Skin of body (tissue), 2 donors: Measurements from ENCODE around the gene POU3F1. TPM values are rescaled to one million over a fixed set of nuclear protein-coding genes. Genes with fewer than 3 reads are reported as not detected.
A peak's percentile ranks its signal among the peaks of the same experiment; 100 is the strongest.

Experiments used
- DNase-seq: peaks from one replicate; lab custom pipeline; 2025; lab: John Stamatoyannopoulos, UW
- total RNA-seq: library from RNA; depleted of rRNA; stranded (reverse); fragments of >200 nt; gene quantifications from one replicate; pipeline ENCODE4 v1.2.3, GENCODE V29; 2014

The POU3F1 gene
- total RNA-seq: 3.6 TPM

DNA sequence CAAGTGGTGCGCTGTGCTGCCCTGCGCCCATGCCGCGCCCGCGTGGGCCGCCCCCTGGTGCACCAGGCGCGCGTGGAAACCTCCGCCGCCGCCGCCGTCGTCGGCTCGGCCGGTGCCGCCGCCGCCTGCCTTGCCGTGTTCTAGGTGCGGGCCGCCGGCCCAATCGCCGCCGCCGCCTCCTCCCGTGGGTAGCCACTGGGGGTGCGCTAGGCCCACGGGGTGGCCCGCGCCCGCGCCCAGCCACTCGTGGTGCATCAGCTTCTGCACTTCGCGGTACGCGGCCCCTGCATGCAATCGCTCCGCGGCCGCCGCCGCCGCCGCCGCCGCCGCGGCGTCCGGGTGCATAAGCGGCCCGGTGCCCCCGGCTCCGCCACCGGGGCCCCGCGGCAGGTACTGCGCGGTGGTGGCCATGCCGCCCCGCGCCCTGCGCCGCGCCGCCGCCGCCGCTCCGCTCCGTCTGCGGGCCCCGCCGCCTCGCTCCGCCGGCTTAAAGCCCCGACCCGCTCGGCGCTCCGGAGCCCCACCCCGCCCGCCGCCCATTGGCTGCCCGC lies at the start of gene POU3F1:
POU3F1 (minus strand) TSS at position 461 of the 551 bp plus-strand sequence; CDS start at position 411, 50 bp downstream.
- DNase-seq: no peak

DNA sequence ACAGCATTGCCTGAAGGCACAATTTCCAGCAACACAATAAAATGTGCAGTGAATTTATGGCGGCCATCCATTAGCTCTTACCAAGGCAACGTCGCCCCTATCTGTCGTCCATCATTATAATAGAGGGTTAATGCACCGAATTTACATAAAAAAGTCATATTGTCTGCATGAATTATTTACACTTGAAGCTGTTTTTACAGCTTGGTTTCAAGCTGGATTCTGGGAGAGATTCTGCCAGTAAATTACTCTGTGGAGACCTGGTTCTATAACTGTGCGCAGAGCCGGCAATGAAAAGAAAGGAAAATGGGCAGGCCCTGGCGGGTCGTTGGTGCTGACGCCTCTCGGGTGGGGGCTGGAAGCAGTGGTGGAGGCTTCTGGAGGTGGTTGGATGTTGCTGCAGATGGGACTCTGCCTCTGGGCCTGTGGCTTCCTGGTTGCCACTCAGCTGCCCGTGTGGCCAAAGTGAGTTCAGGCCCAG lies 48.9 kb upstream of the POU3F1 start:
- DNase-seq: no peak

DNA sequence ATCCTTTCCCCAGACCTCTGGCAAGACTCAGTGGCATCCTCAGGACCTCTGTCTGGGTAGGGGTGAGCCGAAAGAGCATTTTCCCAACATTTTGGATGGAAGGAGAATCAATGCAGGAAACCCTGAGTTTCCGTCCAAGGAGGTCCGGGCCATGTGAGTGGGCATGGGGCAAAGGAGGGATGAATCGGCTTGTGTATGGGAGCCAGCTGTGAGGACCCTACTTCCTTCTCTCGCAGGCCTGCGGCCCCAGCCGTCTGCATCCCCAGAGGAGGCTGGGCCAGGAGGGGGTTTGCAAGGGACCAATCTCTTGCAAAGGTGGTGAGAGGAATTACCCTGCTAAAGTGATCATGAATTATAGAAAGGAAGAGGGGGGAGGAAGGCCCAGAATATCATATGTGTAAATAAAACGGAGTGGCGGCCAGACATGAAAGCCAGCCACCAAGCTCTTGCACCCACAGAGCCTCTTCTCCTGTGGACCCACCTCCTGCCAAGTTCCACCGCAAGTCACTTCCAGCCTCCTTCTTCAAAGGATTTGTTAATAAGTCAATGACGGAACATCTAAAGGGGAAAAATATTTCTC lies 48.2 kb upstream of the POU3F1 start:
- DNase-seq: no peak

DNA sequence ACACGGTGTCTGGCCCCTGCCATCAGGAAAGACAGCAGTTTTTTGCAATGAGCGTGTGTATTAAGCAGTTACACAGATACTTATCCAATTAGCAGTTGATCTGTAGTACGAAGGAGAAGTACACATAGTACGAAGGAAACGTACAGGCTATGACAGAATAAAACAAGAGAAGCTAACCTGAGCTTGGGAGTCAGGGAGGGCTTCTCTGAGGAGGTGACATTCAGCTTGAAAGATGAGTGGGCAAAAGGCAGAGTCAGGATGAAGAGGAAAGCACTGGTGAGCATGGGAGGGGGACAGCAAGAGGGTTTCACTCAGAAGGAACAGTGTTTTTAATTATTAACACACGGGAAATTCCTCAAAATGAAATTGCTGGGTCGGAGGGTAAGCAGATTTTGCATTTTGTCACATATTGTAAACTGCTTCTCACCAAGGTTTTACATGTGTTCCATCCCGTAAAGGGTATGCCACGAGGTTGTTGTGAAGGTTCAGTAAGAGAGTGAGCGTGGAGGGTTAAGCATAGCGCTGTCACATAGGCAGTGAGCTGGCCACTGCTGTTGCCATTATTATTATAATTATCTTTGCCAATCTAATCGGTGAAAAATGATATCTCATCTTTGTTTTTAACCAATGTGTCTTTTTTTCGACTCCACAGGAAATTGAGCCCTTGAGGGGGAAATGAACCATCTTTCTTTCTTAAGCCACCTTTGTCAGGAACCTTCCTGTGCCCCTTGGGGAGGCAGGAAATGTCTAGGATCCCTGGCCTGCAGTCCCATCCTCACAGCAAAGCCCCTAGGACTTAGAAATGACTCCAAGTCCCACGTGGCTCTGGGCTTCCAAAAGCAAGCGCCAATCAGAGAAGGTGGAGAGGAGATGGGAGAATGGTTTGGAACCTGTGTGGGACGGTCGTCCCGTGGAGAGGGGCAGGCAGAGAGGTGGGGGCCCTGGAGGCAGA lies 47.3 kb upstream of the POU3F1 start:
- DNase-seq: no peak

DNA sequence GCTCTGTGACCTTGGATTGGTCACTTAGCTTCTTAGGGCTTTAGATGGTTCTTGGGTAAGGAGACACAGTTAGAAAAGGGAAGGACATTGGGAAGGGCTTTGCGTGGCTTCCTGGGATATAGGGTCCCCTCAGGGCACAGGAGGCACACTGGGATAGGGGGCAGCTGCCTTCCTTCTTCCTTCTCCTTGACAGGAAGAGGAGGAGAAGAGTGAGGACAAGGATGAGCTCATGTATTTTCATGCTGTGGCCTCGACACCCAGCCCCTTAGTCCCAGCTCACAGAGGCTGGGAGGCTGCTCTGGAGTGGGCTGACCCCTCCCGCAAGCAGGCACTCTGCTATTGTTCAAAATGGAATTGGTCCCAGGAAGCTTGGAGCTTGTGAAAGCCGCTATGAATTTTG lies 45.7 kb upstream of the POU3F1 start:
- DNase-seq: no peak

DNA sequence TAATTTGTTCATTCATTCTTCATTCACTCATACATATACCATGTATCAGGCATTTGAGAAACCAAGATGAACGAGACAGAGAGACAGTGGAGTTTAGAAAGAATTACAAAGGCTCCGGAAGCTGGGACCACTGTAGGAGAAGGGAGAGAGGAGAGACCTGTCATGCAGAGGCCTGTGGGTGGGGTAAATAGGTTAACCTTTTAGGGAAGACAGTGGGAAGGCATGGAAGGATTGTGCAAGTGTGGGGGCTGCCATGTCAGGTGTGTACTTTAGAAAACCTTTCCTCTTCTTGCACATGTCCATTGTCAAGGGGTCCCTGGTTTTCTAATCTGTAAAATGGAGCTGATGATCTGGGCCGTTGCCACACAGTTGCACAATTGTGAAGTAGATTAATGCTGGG lies 44.2 kb upstream of the POU3F1 start:
- no peak for DNase-seq

DNA sequence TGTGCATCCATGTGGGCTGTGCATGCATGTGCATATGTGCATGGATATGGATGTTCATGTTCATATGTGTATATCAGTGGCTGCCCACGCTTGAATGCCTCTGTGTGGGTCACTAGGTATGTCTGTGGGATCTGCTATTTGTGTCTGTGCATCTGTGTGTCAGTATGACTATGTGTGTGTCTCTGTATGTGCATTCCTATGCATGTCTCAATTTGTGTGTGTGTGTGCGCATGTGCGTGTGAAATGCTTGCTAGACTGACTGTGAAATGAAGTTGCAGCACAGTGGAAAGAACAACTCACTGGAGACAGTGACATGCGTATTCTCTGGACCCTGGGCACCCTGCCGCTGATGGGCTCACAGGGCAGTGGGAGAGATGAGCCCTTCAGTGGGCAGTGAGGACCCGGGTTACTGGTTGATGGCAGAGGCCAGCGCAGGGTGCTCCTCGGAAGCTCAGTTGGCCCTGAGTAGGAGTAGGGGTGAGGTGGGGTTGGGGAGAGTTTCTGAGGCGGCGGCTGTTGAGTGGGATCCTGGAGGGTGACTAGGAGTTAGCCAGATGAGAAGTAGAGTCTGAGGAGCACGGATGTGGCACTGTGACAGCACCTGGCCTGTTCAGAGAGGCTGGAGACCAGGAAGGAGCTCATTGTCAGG lies 43.2 kb upstream of the POU3F1 start:
- DNase-seq: no peak

DNA sequence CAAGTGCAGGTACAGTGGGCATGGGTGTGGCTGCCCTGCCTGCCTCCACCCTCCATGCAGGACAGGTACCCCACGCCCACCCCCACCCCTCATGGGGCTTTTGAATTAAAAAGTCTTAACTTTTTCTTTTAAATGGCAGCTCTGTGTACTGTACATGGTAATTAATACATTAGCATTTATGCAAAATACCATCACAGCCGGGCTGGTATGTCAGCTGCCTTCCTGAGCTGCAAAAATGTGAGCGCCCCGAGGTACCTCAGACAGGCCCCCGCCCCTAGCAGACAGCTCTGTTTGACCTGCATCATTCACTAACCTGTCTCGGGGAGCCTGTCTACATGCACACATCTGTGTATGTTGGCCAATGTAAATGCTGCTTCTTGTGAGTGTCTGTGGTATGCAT lies 42.2 kb upstream of the POU3F1 start:
- DNase-seq: no peak

DNA sequence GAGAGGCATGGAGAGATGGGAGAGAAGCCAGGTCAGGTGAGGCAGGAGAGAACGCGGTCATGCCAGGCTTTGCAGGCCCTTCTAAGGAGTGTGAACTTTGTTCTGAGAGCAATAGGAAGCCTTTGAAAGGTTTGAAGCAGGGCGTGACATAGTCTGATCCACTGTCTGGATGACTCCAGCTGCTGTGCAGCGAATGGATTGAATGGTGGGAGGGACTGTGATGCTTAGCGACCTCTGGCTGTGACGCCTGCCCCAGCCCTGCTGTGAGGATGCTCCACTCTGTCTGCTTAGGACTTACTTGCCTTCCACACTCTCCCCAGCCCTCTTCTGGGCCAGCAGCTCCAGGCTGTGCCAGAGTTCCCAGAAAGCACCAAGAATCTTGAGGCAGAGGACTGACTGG lies 41.8 kb upstream of the POU3F1 start:
- no peak for DNase-seq

DNA sequence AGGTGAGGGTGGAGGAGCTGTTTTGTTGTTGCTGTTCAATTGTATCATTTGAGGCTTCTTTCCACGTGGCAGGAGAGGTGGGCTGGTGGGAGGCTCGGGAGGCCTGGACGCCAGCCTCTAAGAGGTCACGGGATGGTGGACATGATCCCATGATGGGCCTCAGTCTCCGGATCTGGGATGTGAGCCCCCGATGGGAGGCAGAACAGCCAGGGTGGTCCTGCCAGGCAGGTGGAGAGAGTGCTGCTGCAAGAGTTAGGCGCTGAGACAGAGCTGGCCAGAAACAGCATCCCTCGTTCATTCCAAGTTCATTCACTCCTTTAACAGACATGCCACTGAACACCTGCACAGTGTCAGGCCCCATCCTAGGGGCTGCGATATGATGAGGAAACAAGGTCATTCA lies 41.1 kb upstream of the POU3F1 start:
- no peak for DNase-seq

DNA sequence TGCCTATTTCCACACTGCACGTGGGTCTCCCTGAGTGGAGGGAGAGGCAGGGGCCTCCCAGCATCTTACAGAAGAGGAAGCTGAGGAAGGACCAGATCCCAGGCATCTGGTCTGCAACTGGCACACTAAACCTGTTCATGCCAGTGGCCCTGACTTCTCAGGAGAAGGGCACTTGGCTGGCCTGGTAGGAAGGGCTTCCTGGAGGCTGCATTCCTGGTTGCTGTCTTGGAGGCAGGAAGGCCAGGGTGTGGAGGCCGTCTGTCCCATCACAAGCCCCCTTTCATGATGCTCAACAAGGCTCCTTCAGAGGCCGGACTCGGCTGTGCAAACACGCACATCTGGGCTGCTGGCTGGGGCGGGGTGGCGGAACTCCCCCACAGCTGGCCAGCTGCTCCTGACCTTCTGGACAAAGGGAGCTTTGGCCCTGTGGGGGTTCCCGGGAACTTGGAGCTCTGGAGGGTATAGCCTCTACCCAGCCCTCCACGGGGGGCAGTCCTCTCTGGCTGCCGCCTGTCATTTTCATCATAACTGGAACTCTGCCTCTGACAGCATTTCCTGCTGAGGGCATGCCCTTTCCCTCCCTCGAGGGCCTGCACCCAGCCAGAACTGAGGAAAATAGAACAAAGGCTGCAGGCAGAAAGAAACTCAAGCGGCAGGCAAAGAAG lies 39.2 kb upstream of the POU3F1 start:
- peak; percentile 36 for DNase-seq

DNA sequence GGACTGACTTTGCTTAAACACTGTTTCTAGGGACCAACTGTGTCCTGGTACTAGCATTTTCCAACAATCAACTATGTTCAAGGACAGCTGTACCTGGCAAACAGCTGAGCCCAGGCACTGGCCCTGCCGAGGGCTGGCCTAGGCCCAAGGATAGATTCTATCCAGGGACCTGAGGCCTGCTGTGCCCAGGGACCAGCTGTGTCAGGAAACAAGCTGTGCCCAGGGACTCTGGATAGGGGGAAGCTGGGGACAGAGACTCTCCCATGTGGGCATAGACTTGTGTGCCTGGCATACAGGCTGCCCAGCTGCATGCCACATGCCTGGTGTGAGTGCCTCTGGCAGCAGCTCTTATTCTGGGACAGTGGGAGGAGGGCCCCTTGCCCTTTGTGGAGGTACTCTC lies 38.1 kb upstream of the POU3F1 start:
- DNase-seq: no peak

DNA sequence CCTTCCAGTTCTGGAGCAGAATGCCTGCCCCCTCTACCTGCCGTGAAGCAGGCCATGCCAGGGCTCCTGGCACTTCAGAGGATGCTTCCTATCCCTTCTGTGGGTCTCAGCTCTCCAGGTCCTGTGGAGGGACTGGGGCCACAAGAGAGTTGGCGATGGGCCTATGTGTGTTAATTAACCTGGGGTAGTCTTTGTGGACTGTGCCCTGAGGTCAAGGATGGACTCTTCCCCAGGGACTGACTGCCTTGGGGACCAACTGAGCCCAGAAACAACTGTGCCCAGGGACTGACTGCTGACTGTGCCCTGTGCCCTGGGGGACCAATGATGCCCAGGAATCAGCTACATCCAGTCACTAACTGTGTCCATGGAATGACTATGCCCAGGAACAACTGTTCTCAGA lies 37.5 kb upstream of the POU3F1 start:
- DNase-seq: no peak

DNA sequence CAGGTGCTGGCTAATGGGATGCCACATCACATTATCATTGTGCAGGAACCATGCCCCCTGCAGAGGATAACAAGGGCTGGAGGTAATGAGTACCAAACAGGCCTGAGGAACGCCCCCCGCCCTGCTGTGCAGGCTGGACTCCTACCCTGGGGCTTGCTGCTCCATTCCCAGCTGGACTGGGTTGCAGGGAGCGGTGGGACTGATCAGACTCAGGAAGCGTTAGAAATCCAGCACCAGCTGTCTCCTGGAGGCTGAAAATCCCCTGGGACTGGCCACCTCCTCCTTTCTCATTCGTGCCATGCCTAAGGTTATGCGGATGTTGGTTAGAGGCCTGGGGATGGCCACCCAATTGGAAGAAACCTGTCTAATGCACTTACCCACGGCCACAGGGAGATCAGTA lies 36.9 kb upstream of the POU3F1 start:
- no peak for DNase-seq

DNA sequence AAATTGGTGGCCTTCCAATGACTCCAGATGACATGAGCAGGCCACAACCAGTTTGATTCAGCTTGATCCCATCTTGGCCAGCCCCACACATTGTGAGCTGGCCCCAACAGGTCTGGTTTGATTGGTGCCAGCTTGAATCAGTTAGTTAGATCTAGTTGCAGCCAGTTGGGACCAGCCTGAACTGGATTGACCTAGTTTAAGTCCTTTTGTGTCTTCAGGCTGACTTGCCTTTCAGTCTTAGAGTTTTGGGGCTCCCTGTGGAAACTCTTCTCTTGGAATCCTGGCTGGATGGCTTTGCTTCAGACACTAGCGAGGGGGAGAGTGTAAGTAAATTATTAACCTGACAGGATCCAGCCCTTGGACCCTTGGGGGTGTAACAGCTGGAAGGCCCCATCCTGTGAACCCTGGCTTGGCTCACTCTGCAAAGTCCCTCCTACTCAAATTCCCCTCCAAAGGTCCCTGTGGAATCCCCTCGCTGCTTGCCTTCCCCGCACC lies 36.2 kb upstream of the POU3F1 start:
- DNase-seq: no peak

DNA sequence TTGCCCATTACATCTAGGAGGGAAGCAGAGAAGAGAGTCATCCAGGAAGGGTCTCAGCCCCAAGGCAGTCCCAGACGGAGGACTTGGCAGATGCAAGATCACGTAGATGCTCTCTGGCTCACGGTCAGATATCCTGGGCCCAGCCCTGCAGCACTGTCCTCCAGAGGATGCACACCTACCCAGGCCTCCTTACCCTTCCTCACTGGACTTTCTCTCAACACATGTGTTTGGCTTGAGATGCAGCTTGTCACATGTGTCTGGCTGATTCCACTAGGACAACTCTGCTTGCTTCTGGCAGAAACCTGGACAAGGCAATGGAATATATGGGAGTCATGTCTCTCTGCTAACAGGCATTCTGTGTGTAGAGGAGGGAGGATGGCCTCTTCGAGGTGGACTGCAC lies 32.4 kb upstream of the POU3F1 start:
- no peak for DNase-seq

DNA sequence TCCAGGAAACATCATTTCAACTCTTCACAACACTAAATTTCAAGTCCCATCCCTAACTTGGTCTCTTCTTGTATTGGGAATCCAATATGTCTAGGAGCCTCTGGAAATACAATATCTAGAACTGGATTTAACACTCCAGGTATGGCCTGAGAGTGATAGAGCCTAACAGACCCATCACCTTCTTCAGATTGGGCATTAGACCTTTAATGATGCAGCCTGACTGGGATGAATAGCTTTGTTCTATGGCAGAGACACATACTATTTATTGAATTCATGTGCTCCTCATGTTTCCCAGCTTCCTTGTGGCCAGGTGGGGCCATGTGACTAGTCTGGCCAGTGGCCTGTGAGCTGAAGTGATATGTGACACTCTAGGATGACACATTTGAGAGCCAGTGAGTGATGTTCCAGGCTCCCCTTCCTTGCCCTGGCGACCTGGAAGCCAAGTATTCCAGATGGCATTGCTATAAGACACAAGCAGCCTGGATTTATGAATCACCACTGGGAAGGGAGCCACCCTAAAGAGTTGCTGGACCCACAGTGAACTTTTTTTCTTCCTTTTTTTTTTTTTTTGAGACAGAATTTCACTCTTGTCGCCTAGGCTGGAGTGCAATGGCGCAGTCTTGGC lies 31.0 kb upstream of the POU3F1 start:
- no peak for DNase-seq

DNA sequence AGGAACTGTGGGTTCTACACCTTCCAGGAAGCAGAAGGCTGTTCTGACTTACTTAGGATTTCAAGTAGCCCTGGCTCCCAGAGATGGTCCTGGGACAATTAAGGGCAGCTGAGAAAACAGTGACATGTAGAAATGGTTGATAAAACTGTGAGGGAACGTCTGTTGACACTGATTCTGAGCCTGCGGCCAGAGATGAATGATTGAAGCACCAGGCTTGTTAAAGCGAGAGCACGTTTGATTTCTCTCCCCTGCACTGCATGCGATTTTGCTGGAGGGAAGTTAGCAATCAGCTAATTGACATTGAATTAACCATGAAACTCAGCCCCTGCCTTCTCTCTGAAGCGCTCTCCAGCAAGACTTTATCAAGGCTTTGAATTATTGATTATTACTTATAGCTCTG lies 29.9 kb upstream of the POU3F1 start:
- DNase-seq: no peak

DNA sequence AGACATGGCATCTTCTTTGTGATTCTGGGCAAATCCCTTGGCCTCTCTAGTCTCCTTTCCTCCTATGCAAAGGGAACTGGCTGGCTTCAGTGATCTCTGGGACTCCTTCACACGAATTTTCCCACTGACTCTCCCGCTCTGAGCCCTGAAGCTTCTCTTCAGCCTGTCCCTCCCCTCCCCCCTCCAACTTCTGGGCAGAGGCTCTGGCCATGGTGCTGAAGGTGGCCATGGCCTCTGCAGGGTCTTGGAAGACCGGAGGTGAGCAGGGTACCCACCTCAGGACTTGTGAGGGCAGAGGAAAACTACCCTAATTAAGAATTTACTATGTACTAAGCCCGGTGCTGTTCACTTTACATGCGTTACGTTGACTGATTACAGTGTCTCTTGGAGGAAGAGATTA lies 29.4 kb upstream of the POU3F1 start:
- no peak for DNase-seq

DNA sequence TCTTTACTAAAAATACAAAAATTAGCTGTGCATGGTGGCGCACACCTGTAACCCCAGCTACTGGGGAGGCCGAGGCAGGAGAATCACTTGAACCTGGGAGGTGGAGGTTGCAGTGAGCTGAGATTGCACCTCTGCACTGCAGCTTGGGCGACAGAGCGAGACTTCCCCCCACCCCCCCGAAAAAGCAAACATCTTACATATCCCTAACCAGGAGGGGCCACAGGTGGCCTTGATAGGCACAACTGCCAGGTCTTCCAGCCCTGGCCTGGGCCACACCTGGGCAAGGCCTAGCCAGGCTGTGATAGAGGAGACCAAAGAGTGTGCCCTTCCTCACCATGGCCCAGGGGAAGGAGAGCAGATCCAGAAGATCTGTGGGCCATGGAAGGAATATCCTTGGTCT lies 28.6 kb upstream of the POU3F1 start:
- no peak for DNase-seq

DNA sequence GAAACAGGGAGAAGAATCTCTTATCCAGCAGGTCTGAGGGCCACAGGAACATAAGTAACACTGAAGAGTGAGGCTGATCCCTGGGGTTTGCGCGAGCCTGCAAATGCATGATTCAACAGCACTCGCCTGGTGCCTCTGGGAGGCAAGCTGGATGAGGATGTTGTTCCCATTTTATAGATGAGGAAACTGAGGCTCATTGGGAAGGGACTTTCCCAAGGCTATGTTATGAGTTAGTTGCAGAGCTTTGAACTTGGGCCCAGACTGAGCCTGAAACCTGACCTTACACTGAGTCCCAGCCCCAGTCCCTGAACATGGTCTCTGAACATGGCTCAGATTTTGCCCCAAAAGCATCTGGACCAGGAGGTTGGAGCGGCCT lies 27.7 kb upstream of the POU3F1 start:
- no peak for DNase-seq
